BJ (cell line): Measurements from ENCODE around the gene LINC01488. TPM values are rescaled to one million over a fixed set of nuclear protein-coding genes. Genes with fewer than 3 reads are reported as not detected.

ENCODE experiments used
- CTCF ChIA-PET: fragments of 350-600 bp; formaldehyde crosslinking; extraction: SDS; loops from one replicate; lab custom pipeline; 2021; ENCODE audit warnings: antibody characterized with exemption, inconsistent platforms; lab: Yijun Ruan, JAX
- POLR2A ChIA-PET: fragments of 300-600 bp; sonication (Branson Sonifier 250); formaldehyde crosslinking; extraction: SDS; loops from one replicate; lab custom pipeline; 2021; ENCODE audit warnings: antibody characterized with exemption; lab: Charles Lee
- DNase-seq: peaks from one replicate; pipeline ENCODE4 v3.0.0-alpha.2; 2011; ENCODE audit warnings: low read depth
- H3K27me3 ChIP-seq: 2 replicates; pipeline ENCODE4 v1.6.0; 2011; ENCODE audit warnings: low read length; ENCODE audit not compliant: control insufficient read depth, insufficient read depth
- H3K36me3 ChIP-seq: 2 replicates; pipeline ENCODE4 v1.5.1; 2011; ENCODE audit warnings: low read length; ENCODE audit not compliant: control insufficient read depth, insufficient read depth
- H3K4me3 ChIP-seq: 2 replicates; pipeline ENCODE4 v1.5.1; 2011; ENCODE audit warnings: low read depth, mild to moderate bottlenecking, control low read depth, low read length
- polyA plus RNA-seq: library from polyadenylated mRNA; depleted of rRNA; stranded (reverse); fragments of >200 nt; gene quantifications from 2 replicates; pipeline ENCODE4 v1.2.3, GENCODE V29; 2011
- TF ChIP-seq, protein P1 (sequence below): IDR thresholded peaks from 2 replicates; pipeline ENCODE4 v1.5.1; 2011; ENCODE audit warnings: low read depth, mild to moderate bottlenecking, control low read depth, inconsistent platforms, low read length, moderate library complexity; ENCODE audit not compliant: insufficient read depth

LINC01488 gene
- polyA plus RNA-seq, 1 experiment: not detected

DNA sequence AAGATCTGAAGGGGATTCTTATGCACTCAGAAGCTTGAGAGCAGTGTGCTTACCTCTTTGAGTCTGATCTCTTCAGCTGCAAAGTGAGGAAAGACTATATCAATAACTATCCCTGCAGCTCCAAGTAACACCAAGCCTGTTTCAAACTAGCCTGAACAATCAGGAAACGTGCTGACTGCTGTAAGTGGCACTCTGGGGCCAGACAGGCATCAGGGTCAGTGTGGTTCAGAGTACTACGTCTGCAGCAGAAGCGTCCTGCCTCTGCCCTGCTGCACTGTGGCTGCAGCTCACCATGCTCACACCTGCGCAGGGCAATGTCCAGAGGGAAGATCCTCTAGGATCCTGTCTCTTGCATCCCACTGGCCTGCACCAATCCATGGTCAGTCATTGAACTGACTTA lies 25.5 kb upstream of the LINC01488 start:
- H3K27me3 ChIP-seq: no peaks in the 10 kb centered on the region
- ChIA-PET POLR2A (no interaction called here), CTCF (interaction anchor here (1.6 kb wide), 1 partner anchor 9 kb away, joined by 8 read pairs; no protein-coding TSS in a partner anchor)
- DNase-seq: no peak
- H3K36me3 ChIP-seq: no peaks in the 10 kb centered on the region
- no peak overlapping the region for H3K4me3 ChIP-seq
- TF ChIP-seq, protein P1, sequence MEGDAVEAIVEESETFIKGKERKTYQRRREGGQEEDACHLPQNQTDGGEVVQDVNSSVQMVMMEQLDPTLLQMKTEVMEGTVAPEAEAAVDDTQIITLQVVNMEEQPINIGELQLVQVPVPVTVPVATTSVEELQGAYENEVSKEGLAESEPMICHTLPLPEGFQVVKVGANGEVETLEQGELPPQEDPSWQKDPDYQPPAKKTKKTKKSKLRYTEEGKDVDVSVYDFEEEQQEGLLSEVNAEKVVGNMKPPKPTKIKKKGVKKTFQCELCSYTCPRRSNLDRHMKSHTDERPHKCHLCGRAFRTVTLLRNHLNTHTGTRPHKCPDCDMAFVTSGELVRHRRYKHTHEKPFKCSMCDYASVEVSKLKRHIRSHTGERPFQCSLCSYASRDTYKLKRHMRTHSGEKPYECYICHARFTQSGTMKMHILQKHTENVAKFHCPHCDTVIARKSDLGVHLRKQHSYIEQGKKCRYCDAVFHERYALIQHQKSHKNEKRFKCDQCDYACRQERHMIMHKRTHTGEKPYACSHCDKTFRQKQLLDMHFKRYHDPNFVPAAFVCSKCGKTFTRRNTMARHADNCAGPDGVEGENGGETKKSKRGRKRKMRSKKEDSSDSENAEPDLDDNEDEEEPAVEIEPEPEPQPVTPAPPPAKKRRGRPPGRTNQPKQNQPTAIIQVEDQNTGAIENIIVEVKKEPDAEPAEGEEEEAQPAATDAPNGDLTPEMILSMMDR: no peak

DNA sequence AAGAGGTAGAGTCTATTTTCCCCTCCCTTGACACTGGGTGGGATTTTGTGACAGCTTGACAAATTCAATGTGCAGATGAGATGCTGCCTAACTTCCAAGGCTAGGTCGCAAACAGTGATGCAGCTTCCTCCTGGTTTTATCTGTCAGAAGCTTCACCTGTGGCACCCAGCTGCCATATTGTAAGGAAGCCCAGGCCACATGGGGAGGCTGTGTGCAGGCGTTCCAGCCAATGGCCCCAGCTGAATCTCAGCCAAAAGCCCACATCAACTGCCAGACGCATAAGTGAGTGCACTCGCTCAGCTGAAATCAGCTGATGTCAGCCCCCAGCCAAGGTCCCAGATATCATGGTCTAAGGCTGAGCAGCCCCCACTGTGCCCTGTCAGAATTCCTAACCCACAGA lies 24.8 kb upstream of the LINC01488 start:
- H3K27me3 ChIP-seq: no peaks in the 10 kb centered on the region
- no peak overlapping the region for H3K4me3 ChIP-seq
- H3K36me3 ChIP-seq: no peaks in the 10 kb centered on the region
- TF ChIP-seq, protein P1: no peak
- CTCF ChIA-PET: interaction anchor here (1.4 to 1.6 kb wide), 2 partner anchors 9 to 187 kb away, joined by 4 to 8 read pairs; no protein-coding TSS in a partner anchor
- POLR2A ChIA-PET: no interaction called here
- no peak for DNase-seq

DNA sequence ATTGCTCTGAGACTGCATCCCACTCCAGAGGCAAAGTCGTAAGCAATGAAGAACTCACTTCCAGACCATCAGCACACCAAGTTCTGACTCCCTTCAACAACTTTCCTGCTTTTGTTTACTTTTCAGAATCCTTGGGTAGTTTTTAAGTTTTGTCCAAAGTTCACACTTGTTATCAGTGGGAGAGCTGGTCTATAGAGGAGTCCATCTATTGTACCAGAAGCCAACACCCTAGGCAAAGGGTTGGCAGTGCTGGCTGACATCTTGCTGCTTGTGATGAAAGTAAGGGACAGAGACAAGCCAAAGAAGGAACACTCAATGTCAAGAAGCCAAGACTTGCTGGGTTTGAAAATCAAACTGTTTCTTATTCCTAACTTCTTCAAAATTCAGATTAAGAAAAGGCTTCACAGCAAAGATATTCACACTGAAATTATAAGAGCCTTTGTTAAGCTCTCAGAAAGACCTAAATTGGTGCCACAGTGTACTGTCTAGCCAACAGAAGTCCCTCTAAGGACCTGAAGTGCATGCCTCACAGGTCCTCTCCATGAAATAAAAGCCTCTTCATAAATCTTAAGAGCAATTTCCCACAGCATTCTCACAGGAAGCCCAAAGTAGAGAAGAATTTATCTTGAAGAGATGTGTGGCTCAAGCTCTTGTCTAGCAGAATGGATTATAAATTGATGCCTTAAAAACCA lies 21.5 kb upstream of the LINC01488 start:
- Histone ChIP-seq H3K36me3 (no peaks in the 10 kb centered on the region), H3K27me3 (no peaks in the 10 kb centered on the region), H3K4me3 (no peak overlapping the region)
- ChIA-PET CTCF (no interaction called here), POLR2A (no interaction called here)
- DNase-seq: no peak
- TF ChIP-seq, protein P1: no peak

DNA sequence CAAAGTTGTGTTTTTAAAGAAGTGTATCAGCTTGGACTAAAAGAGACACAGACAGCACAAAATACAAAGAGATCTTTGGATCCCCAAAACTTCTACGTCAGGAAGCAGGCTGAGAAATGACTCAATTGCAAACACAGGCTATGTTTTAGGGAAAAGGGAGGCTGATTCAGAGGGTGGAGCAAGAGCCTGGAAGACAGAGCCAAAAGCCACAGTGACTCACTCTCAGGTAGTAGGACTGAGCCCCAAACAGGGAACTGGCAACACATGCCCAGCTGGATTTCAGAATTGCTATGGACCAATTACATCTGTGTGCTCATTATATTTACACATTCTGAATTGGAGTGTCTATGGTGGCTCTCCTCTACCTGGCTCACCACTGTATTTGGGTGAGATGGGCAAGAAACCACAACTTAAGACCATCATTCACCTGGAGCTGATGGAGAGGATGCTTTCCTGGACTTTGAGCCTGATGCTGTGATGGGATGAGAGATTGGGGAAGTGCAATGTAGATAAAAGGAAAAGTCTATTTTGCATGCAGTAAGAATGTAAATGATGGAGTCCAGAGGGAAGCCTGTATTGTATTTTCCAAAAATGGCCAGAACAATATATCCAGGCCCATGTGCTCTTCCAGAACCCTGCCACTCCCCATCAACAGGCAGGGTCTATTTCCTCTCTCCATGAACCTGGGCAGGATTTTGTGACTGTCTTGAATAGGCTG lies 20.8 kb upstream of the LINC01488 start:
- Histone ChIP-seq H3K4me3 (no peak overlapping the region), H3K36me3 (no peaks in the 10 kb centered on the region), H3K27me3 (no peaks in the 10 kb centered on the region)
- TF ChIP-seq, protein P1: no peak
- ChIA-PET CTCF (no interaction called here), POLR2A (no interaction called here)
- peak; percentile 68 for DNase-seq

DNA sequence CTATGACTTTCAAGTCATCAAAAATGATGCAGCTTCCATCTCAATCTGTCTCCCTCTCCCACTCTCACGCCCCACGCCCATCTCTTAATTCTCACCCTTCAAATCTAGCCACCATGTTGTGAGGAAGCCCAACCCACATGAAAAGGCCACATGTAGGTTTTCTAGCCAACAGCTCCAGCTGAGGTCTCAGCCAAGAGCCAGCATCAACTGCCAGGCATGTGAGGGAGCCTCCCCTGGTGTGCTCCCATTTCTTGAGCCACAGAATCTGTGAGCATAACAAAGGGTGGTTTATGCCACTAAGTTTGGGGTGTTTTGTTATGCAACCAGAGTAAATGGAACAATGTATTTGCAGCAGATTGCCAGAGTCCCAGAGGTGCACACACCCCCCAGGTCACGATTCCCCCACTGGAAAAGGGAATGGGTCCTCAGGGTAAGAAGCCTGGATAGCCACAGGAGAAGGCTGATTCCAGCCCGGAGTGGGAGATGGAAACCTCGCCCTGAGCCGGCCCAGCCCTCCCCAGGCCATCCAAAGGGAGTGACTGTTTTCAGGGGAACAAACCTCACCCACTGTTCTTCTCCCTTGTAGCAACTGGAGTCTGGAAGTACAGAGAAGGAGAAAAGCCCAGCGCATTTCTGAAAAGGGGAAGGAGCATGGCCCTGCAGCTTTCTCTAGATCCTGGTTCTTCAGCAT lies 20.0 kb upstream of the LINC01488 start:
- POLR2A ChIA-PET: no interaction called here

More for the DNA sequence above, 20.0 kb upstream of the LINC01488 start:
- TF ChIP-seq, protein P1: no peak
- Histone ChIP-seq H3K27me3 (no peaks in the 10 kb centered on the region), H3K36me3 (no peaks in the 10 kb centered on the region), H3K4me3 (no peak overlapping the region)
- CTCF ChIA-PET: interaction anchor here (1.0 kb wide), 1 partner anchor 175 kb away, joined by 3 read pairs; no protein-coding TSS in a partner anchor
- DNase-seq: no peak
